Measurements from ENCODE around the gene GFRA1. TPM values are rescaled to one million over a fixed set of nuclear protein-coding genes. Genes with fewer than 3 reads are reported as not detected.

GFRA1 gene
- total and polyA plus RNA-seq, 8 donors: 1.9 to 3.5 (median 2.8) TPM

Other genes with a start within 250 kb of the GFRA1 start
- gene CCDC172, start 51.2 kb upstream of the GFRA1 start, total RNA-seq: not detected
- gene CCDC172, start 51.2 kb upstream of the GFRA1 start, polyA plus RNA-seq (ENCODE audit: insufficient read length in 6 of 6): not detected
- under 1 TPM; 0.29 to 0.42 TPM for gene PNLIPRP3, start 154.6 kb upstream of the GFRA1 start, total RNA-seq
- gene PNLIPRP3, start 154.6 kb upstream of the GFRA1 start, polyA plus RNA-seq (ENCODE audit: insufficient read length in 6 of 6): not detected

Data from left lung (tissue), 8 donors.